HG02885 (cell line): ENCODE measurements around the gene WIF1.

ENCODE experiments used
- ATAC-seq: cut with Tn5 transposase; IDR thresholded peaks from one replicate; pipeline ENCODE4 v1.9.1; 2021; ENCODE audit warnings: mild to moderate bottlenecking; ENCODE audit not compliant: unreplicated experiment, poor library complexity

WIF1 gene

DNA sequence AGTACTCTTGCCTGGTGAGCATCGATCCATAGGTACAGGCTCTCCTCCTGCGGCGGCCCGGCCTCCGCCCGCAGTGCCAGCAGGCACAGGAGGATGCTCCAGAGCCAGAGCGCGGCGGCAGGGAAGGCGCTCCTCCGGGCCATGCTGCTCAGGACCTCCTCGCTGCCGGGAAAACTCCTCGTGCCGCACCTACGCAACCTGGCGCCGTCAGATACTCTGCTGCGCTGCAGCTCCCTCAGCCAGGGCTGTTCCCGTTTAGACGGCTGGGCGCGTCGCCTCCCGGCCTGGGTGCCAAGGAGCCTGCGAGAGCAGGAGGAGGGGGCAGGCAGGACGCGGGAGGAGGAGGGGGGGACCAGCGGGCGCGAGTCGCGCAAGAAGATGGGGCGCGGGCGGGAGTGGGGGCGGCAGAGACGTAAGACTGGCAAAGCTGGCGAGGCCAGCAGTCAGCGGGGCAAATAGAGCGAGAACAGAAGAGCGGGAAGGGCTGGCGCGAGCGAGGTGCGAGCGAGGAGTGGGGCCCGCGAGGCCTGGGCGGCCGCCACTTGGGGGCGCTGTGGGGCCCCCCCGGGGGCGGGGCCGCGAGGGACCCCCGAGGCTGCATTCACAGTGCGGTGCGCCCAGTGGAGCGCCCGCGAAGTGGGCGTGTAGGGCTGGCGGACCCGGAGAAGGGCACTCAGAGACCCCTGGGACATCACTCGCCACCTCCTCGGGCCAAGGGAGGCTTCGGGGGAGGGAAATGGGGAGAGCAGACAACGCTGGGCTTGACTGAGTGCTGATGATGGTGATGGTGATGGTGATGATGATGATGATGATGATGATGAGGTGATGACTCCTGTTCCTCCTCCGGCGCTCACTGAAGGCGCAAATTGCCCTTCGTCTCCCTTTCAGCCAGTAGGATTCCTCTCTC is at the start of gene WIF1:
Gene WIF1, minus strand, starts transcription at position 257 of the 907 bp plus-strand sequence. Its CDS starts 114 bp downstream, at position 143.
- ATAC-seq: peak; percentile 60

DNA sequence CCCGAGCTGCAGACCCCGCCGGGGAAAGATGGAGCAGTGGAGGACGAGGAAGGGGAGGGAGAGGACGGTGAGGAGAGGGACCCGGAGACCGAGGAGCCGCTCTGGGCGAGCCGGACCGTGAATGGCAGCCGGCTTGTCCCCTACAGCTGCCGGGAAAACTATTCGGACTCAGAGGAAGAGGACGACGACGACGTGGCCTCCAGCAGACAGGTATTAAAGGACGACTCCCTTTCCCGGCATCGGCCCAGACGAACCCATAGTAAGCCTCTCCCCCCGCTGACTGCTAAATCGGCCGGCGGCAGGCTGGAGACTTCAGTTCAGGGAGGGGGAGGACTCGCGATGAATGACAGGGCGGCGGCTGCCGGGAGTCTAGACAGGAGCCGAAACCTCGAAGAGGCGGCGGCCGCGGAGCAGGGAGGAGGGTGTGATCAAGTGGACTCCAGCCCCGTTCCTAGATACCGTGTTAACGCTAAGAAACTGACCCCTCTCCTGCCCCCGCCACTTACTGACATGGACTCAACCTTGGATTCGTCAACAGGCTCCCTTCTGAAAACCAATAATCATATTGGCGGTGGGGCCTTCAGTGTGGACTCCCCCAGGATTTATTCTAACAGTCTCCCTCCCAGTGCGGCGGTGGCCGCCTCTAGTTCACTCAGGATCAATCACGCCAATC is 49.2 kb upstream of the WIF1 start:
- peak; percentile 55 for ATAC-seq

DNA sequence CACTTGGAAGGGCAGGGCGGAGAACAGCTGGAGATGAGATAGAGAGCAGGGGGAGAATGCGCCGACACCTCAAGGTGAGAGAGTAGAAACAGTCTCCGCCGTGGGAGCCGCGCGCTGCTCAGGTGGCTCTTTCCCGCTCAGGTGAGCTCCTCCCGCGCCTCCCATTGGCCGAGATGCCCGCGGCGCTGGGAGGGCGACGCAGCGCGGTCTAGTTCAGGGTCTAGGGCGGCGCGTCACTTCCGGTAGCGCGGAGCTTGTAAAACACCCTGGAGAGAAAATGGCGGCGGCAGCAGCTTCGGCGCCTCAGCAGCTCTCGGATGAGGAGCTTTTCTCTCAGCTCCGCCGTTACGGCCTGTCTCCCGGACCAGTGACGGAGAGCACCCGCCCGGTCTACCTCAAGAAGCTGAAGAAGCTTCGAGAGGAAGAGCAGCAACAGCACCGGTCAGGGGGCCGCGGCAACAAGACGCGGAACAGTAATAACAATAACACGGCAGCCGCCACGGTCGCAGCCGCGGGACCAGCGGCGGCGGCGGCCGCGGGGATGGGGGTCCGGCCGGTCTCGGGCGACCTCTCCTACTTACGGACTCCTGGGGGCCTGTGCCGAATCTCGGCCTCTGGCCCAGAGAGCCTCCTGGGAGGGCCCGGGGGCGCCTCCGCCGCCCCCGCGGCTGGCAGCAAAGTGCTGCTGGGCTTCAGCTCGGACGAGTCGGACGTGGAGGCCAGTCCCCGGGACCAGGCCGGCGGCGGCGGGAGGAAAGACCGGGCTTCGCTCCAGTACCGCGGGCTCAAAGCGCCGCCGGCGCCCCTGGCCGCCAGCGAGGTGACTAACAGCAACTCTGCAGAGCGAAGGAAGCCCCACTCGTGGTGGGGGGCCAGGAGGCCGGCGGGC is 48.5 kb upstream of the WIF1 start, which contains the start of gene LEMD3:
Gene LEMD3, plus strand, starts transcription at position 264 of the 889 bp plus-strand sequence. Its CDS starts 14 bp downstream, at position 278.
- peak; percentile 92 for ATAC-seq

DNA sequence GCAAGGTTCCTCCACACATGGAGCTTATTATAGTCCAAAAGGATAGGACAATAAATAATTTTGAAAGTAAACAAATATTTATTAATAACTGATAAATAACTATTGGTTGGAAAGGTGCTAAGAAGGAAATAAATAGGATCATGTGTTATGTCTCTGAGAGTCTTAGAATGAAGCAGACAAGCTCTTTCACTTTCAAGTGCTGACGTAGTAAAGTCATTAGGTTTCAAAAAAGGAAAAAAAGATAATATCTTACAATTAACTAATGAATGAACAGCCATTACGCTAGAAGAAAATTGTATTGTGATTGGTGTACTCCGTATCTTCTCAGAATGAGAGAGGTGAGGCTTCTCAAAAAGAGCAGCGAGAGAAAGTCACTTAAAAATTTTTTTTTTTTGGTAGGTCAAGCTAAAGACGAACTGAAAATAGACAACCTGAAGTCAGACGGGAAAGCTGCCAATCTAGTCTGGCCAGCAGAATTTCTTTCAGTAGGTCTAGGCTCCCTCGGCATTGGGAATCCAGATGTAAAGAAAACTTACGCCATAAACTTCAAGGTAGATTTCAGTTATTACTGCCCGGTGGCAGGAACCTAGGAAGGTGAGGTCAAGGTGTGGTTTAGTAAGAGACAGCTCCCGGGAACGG is 47.7 kb upstream of the WIF1 start:
- no peak for ATAC-seq

- no peak for ATAC-seq
Observed at GRCh38 chr12:65164774-65165173, 43.7 kb upstream of the WIF1 start.

DNA sequence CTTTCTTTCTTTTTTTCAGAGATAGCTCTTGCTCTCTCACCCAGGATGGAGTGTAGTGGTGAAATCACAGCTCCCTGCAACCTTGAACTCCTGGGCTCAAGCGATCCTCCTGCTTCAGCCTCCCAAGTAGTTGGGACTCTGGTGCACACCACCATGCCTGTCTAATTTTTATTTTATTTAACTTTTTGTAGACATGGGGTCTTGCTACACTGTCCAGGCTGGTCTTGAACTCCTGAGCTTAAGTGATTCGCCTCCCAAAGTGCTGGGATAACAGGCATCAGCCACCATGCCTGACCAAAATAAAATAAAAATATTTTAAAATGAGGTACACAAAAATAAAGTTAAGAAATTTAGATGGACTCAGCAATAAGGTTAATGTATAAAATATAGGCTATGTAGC is 43.1 kb upstream of the WIF1 start:
- ATAC-seq: no peak

- peak; percentile 75 for ATAC-seq
Observed at GRCh38 chr12:65162609-65163008, 41.5 kb upstream of the WIF1 start.

DNA sequence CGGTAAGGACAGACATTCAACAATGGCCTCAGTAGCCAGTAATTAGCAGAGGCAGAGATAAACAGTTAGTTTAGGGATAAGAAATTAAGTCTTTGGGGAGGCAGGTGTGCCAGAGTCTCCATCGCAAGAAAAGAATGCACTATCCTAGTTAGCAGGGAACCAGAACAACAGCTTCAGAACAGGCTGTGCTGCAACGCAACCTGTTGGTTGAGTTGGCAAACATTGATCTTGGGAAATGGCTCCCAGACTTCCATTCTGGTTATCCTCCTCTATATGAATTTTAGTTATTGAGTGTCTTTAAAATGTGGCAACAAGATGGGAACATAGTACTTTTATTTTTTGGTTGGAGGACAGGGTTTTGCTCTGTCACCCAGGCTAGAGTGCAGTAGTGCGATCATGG is 36.0 kb upstream of the WIF1 start:
- no peak for ATAC-seq

- ATAC-seq: peak; percentile 90
Observed at GRCh38 chr12:65156366-65156841, 35.3 kb upstream of the WIF1 start.

DNA sequence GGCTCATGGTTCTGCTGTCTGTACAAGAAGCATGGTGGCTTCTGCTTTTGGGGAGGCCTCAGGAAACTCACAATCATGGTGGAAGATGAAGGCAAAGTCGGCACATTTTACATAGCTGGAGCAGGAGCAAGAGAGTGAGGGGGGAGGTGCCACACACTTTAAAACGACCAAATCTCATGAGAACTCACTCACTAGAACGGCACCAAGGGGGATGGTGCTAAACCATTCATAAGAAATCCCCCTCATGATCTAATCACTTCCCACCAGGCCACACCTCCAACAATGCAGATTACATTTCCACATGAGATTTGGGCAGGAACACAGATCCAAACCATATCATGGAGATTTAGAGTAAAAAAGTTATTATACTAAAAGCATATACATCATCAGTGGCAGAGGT is 34.7 kb upstream of the WIF1 start:
- peak; percentile 26 for ATAC-seq

DNA sequence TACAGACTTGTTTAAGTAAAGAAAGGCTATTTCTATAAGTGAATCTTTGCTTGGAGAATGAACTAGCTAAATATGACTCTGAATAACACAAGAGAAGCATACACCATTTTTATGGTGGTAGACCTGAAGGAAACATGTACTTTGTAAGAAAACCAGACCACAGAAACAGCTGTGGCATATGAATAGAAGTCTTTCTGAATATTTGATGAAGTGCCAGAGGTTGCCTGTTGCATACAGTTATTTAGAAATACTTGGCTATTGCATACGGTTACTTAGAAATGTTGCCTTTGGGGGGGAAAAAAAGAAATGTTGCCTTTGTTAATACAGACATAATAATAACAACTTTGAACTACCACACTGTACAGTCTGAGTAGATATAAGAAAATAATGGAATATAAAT is 31.5 kb upstream of the WIF1 start:
- no peak for ATAC-seq

DNA sequence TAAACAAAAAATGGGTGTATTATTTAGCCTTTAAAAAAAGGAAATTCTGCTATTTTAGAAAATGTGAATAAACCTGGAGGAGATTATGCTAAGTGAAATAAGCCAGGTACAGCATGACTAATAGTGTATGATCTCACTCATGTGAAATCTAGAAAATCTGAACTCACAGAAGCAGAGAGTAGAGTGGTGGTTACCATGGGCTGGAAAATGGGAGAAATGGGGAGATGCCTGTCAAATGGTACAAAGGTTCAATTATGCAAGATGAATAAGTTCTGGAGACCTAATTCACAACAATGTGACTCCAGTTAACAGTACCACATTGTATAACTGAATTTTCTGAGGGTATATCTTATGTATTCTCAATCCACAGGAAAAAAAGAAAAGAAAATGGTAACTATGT is 30.9 kb upstream of the WIF1 start:
- no peak for ATAC-seq

GRCh38 chr12:65147312-65147905 is 26.3 kb upstream of the WIF1 start:
- no peak for ATAC-seq

- no peak for ATAC-seq
Observed at GRCh38 chr12:65140738-65141137, 19.6 kb upstream of the WIF1 start.

- ATAC-seq: no peak
Observed at GRCh38 chr12:65139389-65139788, 18.3 kb upstream of the WIF1 start.

DNA sequence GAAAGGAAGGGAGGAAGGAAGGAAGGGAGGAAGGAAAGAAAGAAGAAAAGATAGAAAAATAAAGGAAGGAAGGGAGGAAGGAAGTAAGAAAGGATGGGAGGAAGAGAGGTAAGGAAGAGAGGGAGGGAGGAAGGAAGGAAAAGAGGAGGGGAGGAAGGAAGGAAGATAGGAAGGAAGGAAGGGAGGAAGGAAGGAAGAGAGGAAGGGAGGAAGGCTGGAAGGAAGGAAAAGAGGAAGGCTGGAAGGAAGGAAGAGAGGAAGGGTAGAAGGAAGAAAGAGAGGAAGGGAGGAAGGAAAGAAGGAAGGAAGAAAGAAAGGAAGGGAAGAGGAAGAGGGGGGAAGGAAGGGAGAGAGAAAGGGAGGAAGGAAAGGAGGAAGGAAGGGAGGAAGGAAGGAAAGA is 12.8 kb upstream of the WIF1 start:
- ATAC-seq: no peak

DNA sequence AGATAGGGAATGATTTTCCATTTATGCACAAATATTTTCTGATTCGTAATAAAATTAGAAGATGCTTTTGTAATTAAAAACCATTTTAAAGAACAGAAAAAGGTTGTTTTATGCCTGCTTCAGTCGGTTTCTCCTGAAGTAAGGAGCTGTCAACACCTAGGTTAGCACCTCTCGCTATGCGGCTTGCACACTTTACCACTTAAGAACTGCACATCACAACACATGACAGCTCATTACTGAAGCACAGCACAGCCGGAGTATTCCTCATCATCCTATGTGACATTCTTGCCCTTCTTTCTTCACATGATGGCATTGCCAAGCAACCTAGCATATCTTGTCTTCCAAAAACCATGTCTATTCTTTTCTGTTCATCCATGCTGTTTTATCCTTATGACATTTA is 5.4 kb upstream of the WIF1 start:
- no peak for ATAC-seq

GRCh38 chr12:65125975-65126374 is 4.9 kb upstream of the WIF1 start:
- ATAC-seq: no peak

- no peak for ATAC-seq
Observed at GRCh38 chr12:65125247-65125646, 4.1 kb upstream of the WIF1 start.
